SJCRH30 (cell line): ENCODE results near the gene MCRS1. TPM values are rescaled to one million over a fixed set of nuclear protein-coding genes. Genes with fewer than 3 reads are reported as not detected.
"Not testable (repeated sequence)": the region's sequence is repeated elsewhere in the genome, so short reads cannot be mapped to it uniquely, and the experiment has no call there.

ENCODE experiments used
- DNase-seq, 2 experiments: peaks; one replicate each; pipeline ENCODE4 v3.0.0-alpha.2; 2015 to 2020
- H3K27ac ChIP-seq: fragments of 250-450 bp; sonication (Bioruptor Pico); 2 replicates; pipeline ENCODE4 v1.5.1; 2020; ENCODE audit warnings: mild to moderate bottlenecking, moderate library complexity
- H3K27me3 ChIP-seq: fragments of 250-450 bp; sonication (Bioruptor Pico); 2 replicates; pipeline ENCODE4 v1.5.1; 2020; ENCODE audit warnings: mild to moderate bottlenecking, moderate library complexity
- H3K36me3 ChIP-seq: fragments of 250-450 bp; sonication (Bioruptor Pico); 2 replicates; pipeline ENCODE4 v1.5.1; 2020; ENCODE audit warnings: mild to moderate bottlenecking, moderate library complexity
- H3K4me1 ChIP-seq: fragments of 250-450 bp; sonication (Bioruptor Pico); 2 replicates; pipeline ENCODE4 v1.5.1; 2020; ENCODE audit warnings: mild to moderate bottlenecking, moderate library complexity
- H3K4me3 ChIP-seq: fragments of 250-450 bp; sonication (Bioruptor Pico); 2 replicates; pipeline ENCODE4 v1.5.1; 2020; ENCODE audit warnings: mild to moderate bottlenecking, moderate library complexity
- H3K9me3 ChIP-seq: fragments of 250-450 bp; sonication (Bioruptor Pico); replicated peaks from 2 replicates; pipeline ENCODE4 v1.5.1; 2020; ENCODE audit warnings: mild to moderate bottlenecking, moderate library complexity
- total RNA-seq: library from RNA; depleted of rRNA; stranded (reverse); fragments of >200 nt; shearing (Covaris generic); gene quantifications from 2 replicates; pipeline ENCODE4 v1.2.3, GENCODE V29; 2014

Gene MCRS1
- total RNA-seq, 1 experiment from 2014 or later: 55.9 TPM

- peak in 1 of 2 experiments; percentile 57 for DNase-seq
Observed at GRCh38 chr12:49534731-49535278, 33.1 kb downstream of the MCRS1 start.

GRCh38 chr12:49534122-49534521, 33.8 kb downstream of the MCRS1 start:
- peaks cover 13% of the 10 kb centered on the region for H3K27me3 ChIP-seq
- H3K9me3 ChIP-seq, H3K36me3 ChIP-seq, H3K4me3 ChIP-seq, H3K4me1 ChIP-seq, H3K27ac ChIP-seq, DNase-seq: not testable (repeated sequence)

More at GRCh38 chr12:49534731-49535278, 33.1 kb downstream of the MCRS1 start:
- Histone ChIP-seq H3K36me3 (no peaks in the 10 kb centered on the region), H3K9me3 (no peaks in the 10 kb centered on the region), H3K4me1 (peaks cover 10% of the 10 kb centered on the region; the same call in 1 of the 2 replicates), H3K27ac (no peak overlapping the region), H3K4me3 (no peak overlapping the region), H3K27me3 (peaks cover 18% of the 10 kb centered on the region)

- H3K9me3 ChIP-seq: no peaks in the 10 kb centered on the region
- peaks cover 12% of the 10 kb centered on the region for H3K27me3 ChIP-seq
- H3K4me1 ChIP-seq: peaks cover 7% of the 10 kb centered on the region; the same call in 1 of the 2 replicates
- H3K4me3 ChIP-seq: no peak overlapping the region
- H3K36me3 ChIP-seq: peaks cover 7% of the 10 kb centered on the region
- DNase-seq: no peak
- no peak overlapping the region for H3K27ac ChIP-seq
Observed at GRCh38 chr12:49533331-49533730, 34.6 kb downstream of the MCRS1 start.

GRCh38 chr12:49531745-49532144, 36.2 kb downstream of the MCRS1 start:
- Histone ChIP-seq H3K9me3 (no peaks in the 10 kb centered on the region), H3K36me3 (peaks cover 19% of the 10 kb centered on the region), H3K27ac (no peak overlapping the region), H3K4me1 (peaks cover under 1% of the 10 kb centered on the region; the same call in 1 of the 2 replicates), H3K27me3 (peaks cover 7% of the 10 kb centered on the region), H3K4me3 (no peak overlapping the region)
- DNase-seq: no peak

GRCh38 chr12:49529414-49529813, 38.5 kb downstream of the MCRS1 start:
- DNase-seq: no peak
- no peaks in the 10 kb centered on the region for H3K4me1 ChIP-seq
- no peaks in the 10 kb centered on the region for H3K27me3 ChIP-seq
- no peak overlapping the region for H3K27ac ChIP-seq
- H3K9me3 ChIP-seq: no peaks in the 10 kb centered on the region
- H3K36me3 ChIP-seq: peaks cover 39% of the 10 kb centered on the region
- H3K4me3 ChIP-seq: no peak overlapping the region

GRCh38 chr12:49527361-49528130, 40.4 kb downstream of the MCRS1 start:
- no peak for DNase-seq
- Histone ChIP-seq H3K36me3 (peaks cover 52% of the 10 kb centered on the region), H3K27ac (no peak overlapping the region), H3K4me3 (no peak overlapping the region), H3K4me1 (no peaks in the 10 kb centered on the region), H3K27me3 (no peaks in the 10 kb centered on the region), H3K9me3 (no peaks in the 10 kb centered on the region)

- H3K4me3 ChIP-seq: no peak overlapping the region
- H3K27me3 ChIP-seq: no peaks in the 10 kb centered on the region
- no peaks in the 10 kb centered on the region for H3K9me3 ChIP-seq
- H3K27ac ChIP-seq: no peak overlapping the region
- no peaks in the 10 kb centered on the region for H3K4me1 ChIP-seq
- no peak for DNase-seq
- H3K36me3 ChIP-seq: peaks cover 58% of the 10 kb centered on the region
Observed at GRCh38 chr12:49525942-49526341, 42.0 kb downstream of the MCRS1 start.

GRCh38 chr12:49524660-49525324, 43.1 kb downstream of the MCRS1 start:
- no peak overlapping the region for H3K4me3 ChIP-seq
- DNase-seq: no peak
- H3K4me1 ChIP-seq: no peaks in the 10 kb centered on the region
- H3K27ac ChIP-seq: no peak overlapping the region
- H3K9me3 ChIP-seq: no peaks in the 10 kb centered on the region
- peaks cover 58% of the 10 kb centered on the region for H3K36me3 ChIP-seq
- H3K27me3 ChIP-seq: no peaks in the 10 kb centered on the region

- no peaks in the 10 kb centered on the region for H3K9me3 ChIP-seq
- 0 out of 2 replicates have a peak, but pooled peaks cover 4% of the 10 kb centered on the region for H3K4me1 ChIP-seq
- H3K36me3 ChIP-seq: peaks cover 49% of the 10 kb centered on the region
- no peak overlapping the region for H3K4me3 ChIP-seq
- DNase-seq: no peak
- no peaks in the 10 kb centered on the region for H3K27me3 ChIP-seq
- no peak overlapping the region for H3K27ac ChIP-seq
Observed at GRCh38 chr12:49521389-49521788, 46.6 kb downstream of the MCRS1 start.

GRCh38 chr12:49519574-49519936, 48.4 kb downstream of the MCRS1 start:
- peaks cover 7% of the 10 kb centered on the region for H3K4me1 ChIP-seq
- H3K4me3 ChIP-seq: no peak overlapping the region
- no peak overlapping the region for H3K27ac ChIP-seq
- no peak for DNase-seq
- H3K27me3 ChIP-seq: no peaks in the 10 kb centered on the region
- peaks cover 35% of the 10 kb centered on the region for H3K36me3 ChIP-seq
- H3K9me3 ChIP-seq: no peaks in the 10 kb centered on the region

GRCh38 chr12:49518914-49519573, 48.9 kb downstream of the MCRS1 start:
- H3K4me3 ChIP-seq: no peak overlapping the region
- H3K9me3 ChIP-seq: no peaks in the 10 kb centered on the region
- no peaks in the 10 kb centered on the region for H3K27me3 ChIP-seq
- peaks cover 33% of the 10 kb centered on the region for H3K36me3 ChIP-seq
- no peak for DNase-seq
- peaks cover 7% of the 10 kb centered on the region for H3K4me1 ChIP-seq
- no peak overlapping the region for H3K27ac ChIP-seq

GRCh38 chr12:49515266-49515665, 52.7 kb downstream of the MCRS1 start:
- H3K9me3 ChIP-seq: no peaks in the 10 kb centered on the region
- DNase-seq: peak in 1 of 2 experiments; percentile 30
- peaks cover 22% of the 10 kb centered on the region for H3K36me3 ChIP-seq
- H3K27me3 ChIP-seq: no peaks in the 10 kb centered on the region
- H3K4me1 ChIP-seq: peaks cover 12% of the 10 kb centered on the region
- no peak overlapping the region for H3K4me3 ChIP-seq
- no peak overlapping the region for H3K27ac ChIP-seq

GRCh38 chr12:49512546-49512945, 55.4 kb downstream of the MCRS1 start:
- H3K27ac ChIP-seq: no peak overlapping the region
- peaks cover 17% of the 10 kb centered on the region for H3K36me3 ChIP-seq
- H3K9me3 ChIP-seq: no peaks in the 10 kb centered on the region
- no peaks in the 10 kb centered on the region for H3K27me3 ChIP-seq
- no peak for DNase-seq
- no peak overlapping the region for H3K4me3 ChIP-seq
- H3K4me1 ChIP-seq: peaks cover 16% of the 10 kb centered on the region

- peaks cover 26% of the 10 kb centered on the region for H3K4me1 ChIP-seq
- no peaks in the 10 kb centered on the region for H3K27me3 ChIP-seq
- no peak overlapping the region for H3K4me3 ChIP-seq
- H3K36me3 ChIP-seq: peaks cover 13% of the 10 kb centered on the region; the same call in 1 of the 2 replicates
- no peak overlapping the region for H3K27ac ChIP-seq
- no peak for DNase-seq
- H3K9me3 ChIP-seq: no peaks in the 10 kb centered on the region
Observed at GRCh38 chr12:49511410-49511809, 56.5 kb downstream of the MCRS1 start.

- H3K4me1 ChIP-seq: peaks cover 22% of the 10 kb centered on the region
Observed at GRCh38 chr12:49509681-49510080, 58.3 kb downstream of the MCRS1 start.

More at GRCh38 chr12:49509681-49510080, 58.3 kb downstream of the MCRS1 start:
- not testable (repeated sequence) for H3K27ac ChIP-seq, H3K4me3 ChIP-seq, H3K27me3 ChIP-seq, H3K9me3 ChIP-seq, DNase-seq
- H3K36me3 ChIP-seq: peaks cover 16% of the 10 kb centered on the region; the same call in 1 of the 2 replicates
